Thyroid gland (tissue), 4 donors: ENCODE data around the gene RASGRF2.

Experiments used
- CTCF ChIP-seq, 6 experiments: fragments of 200-600 bp in 3 of 6; fragments of 450-650 bp in 3 of 6; sonication (generic) in 3 of 6; IDR thresholded peaks; one replicate each; pipeline ENCODE4 v1.5.1; 2016 to 2019; ENCODE audit warnings: antibody characterized with exemption in 6 of 6, mild to moderate bottlenecking in 2 of 6, inconsistent platforms in 1 of 6, moderate library complexity in 1 of 6
- POLR2A ChIP-seq, 2 donors: fragments of 450-650 bp; IDR thresholded peaks; one replicate each; pipeline ENCODE4 v1.6.1; 2017; ENCODE audit warnings: antibody characterized with exemption in 2 of 2, mild to moderate bottlenecking in 2 of 2, moderate library complexity in 1 of 2

- no peak for TF ChIP-seq CTCF (IDR thresholded peaks at IDR 0.05)
- TF ChIP-seq POLR2A (IDR thresholded peaks at IDR 0.05): no peak
These were observed 196.6 kb downstream of the RASGRF2 start for GRCh38 chr5:81156732-81157131.
